ENCODE data around the gene CADPS.

Gene CADPS

DNA sequence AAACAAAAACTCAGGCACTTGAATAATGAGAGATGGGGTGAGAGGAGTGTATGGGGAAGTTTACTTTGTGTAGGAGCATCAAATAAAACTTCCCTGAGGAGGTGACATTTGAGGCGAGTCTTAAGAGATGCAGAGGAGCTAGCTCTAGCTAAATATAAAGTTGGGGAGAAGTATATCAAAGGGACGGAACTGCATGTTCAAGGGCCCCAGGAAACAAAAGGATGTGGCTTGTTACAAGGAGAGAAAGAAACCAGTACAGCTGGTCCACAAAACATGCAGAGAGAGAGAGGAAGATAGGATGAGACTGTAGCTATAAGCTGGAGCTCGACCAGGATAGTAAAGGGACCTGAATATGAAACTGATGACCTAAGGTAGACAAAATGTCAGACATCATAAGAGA is 519.5 kb downstream of the CADPS start:
- Mint-ChIP-seq H3K27ac (no peak overlapping the region), H3K9me3 (no peaks in the 10 kb centered on the region), H3K4me3 (no peak overlapping the region), H3K4me1 (ENCODE audit: low read depth) (no peaks in the 10 kb centered on the region), H3K27me3 (no peaks in the 10 kb centered on the region), H3K36me3 (ENCODE audit: low read depth) (no peaks in the 10 kb centered on the region)
- no peak for DNase-seq
